Measurements from ENCODE around the gene MBD6. TPM values are rescaled to one million over a fixed set of nuclear protein-coding genes. Genes with fewer than 3 reads are reported as not detected.
"Not testable (repeated sequence)": the region's sequence is repeated elsewhere in the genome, so short reads cannot be mapped to it uniquely, and the experiment has no call there.

Gene MBD6
- total RNA-seq, 1 donor from 2014 or later = 2.6 TPM

DNA sequence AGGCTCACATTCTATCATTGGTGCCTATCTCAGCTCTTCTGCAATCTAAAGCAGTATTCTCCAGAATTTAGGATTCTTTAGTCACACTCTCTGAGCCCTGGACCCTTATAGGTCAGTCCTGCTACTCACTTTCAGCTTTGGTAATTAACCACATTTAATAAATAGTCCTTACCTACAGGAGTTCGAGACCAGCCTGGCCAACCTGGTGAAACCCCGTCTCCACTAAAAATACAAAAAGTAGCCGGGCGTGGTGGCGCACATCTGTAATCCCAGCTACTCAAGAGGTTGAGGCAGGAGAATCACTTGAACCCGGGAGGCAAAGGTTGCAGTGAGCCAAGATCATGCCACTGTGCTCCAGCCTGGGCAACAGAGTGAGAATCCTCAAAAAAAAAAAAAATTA lies 8.9 kb upstream of the MBD6 start:
- peaks cover 56 to 58% (median 57%) of the 10 kb centered on the region in 3 donors for H3K36me3 ChIP-seq (ENCODE audit: control insufficient read depth in 3 of 3, insufficient read depth in 3 of 3, low read length in 3 of 3)
- not testable (repeated sequence) for H3K9ac ChIP-seq (ENCODE audit: low read depth in 1 of 3, low read length in 3 of 3); H3K27ac ChIP-seq (ENCODE audit: low read depth, low read length); H3K4me3 ChIP-seq (ENCODE audit: low read length in 3 of 3); H3K27me3 ChIP-seq (ENCODE audit: control insufficient read depth in 3 of 3, insufficient read depth in 3 of 3, low read length in 3 of 3); H3K9me3 ChIP-seq (ENCODE audit: control insufficient read depth in 3 of 3, low read length in 3 of 3)
- H3K4me1 ChIP-seq (ENCODE audit: control insufficient read depth in 3 of 3, insufficient read depth in 3 of 3, low read length in 3 of 3) = peaks cover 13 to 19% (median 15%) of the 10 kb centered on the region in 3 donors

DNA sequence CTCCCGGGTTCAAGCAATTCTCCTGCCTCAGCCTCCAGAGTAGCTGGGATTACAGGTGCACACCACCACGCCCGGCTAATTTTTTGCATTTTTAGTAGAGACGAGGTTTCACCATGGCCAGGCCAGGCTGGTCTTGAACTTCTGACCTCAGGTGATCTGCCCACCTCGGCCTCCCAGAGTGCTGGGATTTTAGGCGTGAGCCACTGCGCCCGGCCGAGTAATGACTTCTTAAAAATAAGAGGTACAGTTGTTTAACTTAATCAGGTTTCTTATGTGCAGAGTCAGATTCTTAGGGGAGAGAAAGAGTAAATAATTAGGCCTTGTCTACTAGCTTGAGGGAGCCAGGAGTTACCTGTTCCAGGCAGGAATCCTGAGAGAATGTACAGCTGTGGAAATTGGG lies 8.4 kb upstream of the MBD6 start:
- not testable (repeated sequence) for H3K4me3 ChIP-seq (ENCODE audit: low read length in 3 of 3); H3K27ac ChIP-seq (ENCODE audit: low read depth, low read length); H3K9me3 ChIP-seq (ENCODE audit: control insufficient read depth in 3 of 3, low read length in 3 of 3); H3K9ac ChIP-seq (ENCODE audit: low read depth in 1 of 3, low read length in 3 of 3); H3K27me3 ChIP-seq (ENCODE audit: control insufficient read depth in 3 of 3, insufficient read depth in 3 of 3, low read length in 3 of 3)
- peaks cover 56 to 57% (median 56%) of the 10 kb centered on the region in 3 donors for H3K36me3 ChIP-seq (ENCODE audit: control insufficient read depth in 3 of 3, insufficient read depth in 3 of 3, low read length in 3 of 3)
- H3K4me1 ChIP-seq (ENCODE audit: control insufficient read depth in 3 of 3, insufficient read depth in 3 of 3, low read length in 3 of 3) = peaks cover 15 to 25% (median 19%) of the 10 kb centered on the region in 3 donors

DNA sequence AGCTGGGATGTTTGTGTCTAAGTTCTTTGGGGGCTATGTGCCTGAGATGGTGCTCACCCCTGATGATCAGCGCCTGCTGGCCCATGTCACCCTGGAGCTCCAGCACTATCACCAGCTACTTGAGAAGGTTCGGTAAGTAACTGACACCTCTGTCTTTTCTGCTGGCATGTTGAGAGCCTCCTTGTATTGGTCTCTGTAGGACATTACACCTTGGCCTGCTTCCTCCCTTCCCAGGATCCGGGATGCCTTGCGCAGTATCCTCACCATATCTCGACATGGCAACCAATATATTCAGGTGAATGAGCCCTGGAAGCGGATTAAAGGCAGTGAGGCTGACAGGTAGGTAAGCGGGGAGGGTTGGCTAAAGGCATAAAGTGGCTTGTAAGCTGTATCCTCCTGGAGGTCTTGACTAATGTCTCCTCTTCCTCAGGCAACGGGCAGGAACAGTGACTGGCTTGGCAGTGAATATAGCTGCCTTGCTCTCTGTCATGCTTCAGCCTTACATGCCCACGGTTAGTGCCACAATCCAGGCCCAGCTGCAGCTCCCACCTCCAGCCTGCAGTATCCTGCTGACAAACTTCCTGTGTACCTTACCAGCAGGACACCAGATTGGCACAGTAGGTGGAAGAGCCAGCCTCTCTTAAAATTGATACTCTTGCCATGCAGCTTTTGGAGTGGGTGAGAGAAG lies 7.8 kb upstream of the MBD6 start:
- Histone ChIP-seq H3K9ac (ENCODE audit: low read depth in 1 of 3, low read length in 3 of 3) (peak overlapping the region in 1 of 3 donors; percentile 63), H3K36me3 (ENCODE audit: control insufficient read depth in 3 of 3, insufficient read depth in 3 of 3, low read length in 3 of 3) (peaks cover 56 to 61% (median 57%) of the 10 kb centered on the region in 3 donors), H3K4me3 (ENCODE audit: low read length in 3 of 3) (no peak overlapping the region), H3K4me1 (ENCODE audit: control insufficient read depth in 3 of 3, insufficient read depth in 3 of 3, low read length in 3 of 3) (peaks cover 17 to 29% (median 25%) of the 10 kb centered on the region in 3 donors), H3K27me3 (ENCODE audit: control insufficient read depth in 3 of 3, insufficient read depth in 3 of 3, low read length in 3 of 3) (no peaks in the 10 kb centered on the region), H3K27ac (ENCODE audit: low read depth, low read length) (no peak overlapping the region), H3K9me3 (ENCODE audit: control insufficient read depth in 3 of 3, low read length in 3 of 3) (no peaks in the 10 kb centered on the region)

DNA sequence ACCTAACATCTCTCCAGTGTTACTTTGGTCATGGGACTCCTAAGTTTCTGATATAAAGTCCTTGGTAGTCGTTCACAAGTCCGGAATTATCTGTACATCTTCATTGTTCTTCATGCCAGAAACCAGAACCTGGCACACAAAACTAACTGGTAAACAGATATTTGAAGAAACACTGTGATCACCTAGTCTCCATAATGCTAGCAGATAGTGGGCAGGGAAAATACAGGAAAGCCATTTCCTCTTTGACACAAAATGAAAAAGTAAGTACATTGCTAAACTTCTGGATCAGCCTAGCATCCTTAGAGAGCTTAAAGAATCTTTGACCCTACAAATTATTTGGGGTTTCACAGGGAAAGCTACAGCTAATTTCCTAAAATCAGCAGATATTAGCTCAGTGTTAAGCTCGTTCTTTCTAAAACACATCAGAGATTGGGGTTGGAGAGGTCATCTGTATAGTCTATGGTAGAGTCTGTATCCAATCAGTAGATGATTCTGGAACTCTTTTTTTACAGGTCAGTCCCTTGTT lies 7.2 kb upstream of the MBD6 start:
- Histone ChIP-seq H3K9me3 (ENCODE audit: control insufficient read depth in 3 of 3, low read length in 3 of 3) (no peaks in the 10 kb centered on the region), H3K36me3 (ENCODE audit: control insufficient read depth in 3 of 3, insufficient read depth in 3 of 3, low read length in 3 of 3) (peaks cover 56 to 66% (median 57%) of the 10 kb centered on the region in 3 donors), H3K9ac (ENCODE audit: low read depth in 1 of 3, low read length in 3 of 3) (no peak overlapping the region), H3K27me3 (ENCODE audit: control insufficient read depth in 3 of 3, insufficient read depth in 3 of 3, low read length in 3 of 3) (no peaks in the 10 kb centered on the region), H3K4me3 (ENCODE audit: low read length in 3 of 3) (no peak overlapping the region), H3K4me1 (ENCODE audit: control insufficient read depth in 3 of 3, insufficient read depth in 3 of 3, low read length in 3 of 3) (peaks cover 17 to 29% (median 27%) of the 10 kb centered on the region in 3 donors), H3K27ac (ENCODE audit: low read depth, low read length) (no peak overlapping the region)

DNA sequence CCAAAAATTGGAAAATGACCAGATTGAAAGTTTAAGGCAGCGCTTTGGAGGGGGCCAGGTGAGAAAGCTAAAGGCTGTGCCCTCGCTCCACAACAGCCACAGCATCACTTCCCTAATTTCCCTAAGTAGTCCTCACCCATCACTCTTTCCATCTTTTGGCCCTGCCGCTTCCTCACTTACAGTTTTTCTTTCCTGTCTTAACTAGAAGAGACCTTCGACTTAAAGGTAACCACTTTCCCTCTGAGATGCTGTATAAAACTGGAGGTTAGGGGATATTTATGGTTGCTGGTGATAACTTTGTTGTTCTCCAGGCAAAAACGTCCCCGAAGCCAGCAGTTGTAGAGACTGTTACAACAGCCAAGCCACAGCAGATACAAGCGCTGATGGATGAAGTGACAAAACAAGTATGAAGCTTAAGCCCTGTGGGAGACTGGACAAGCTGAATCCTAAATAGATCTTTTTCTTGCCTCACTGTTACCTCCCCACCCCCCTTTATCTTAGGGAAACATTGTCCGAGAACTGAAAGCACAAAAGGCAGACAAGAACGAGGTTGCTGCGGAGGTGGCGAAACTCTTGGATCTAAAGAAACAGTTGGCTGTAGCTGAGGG lies 6.6 kb upstream of the MBD6 start:
- no peak overlapping the region for H3K9ac ChIP-seq (ENCODE audit: low read depth in 1 of 3, low read length in 3 of 3)
- H3K27me3 ChIP-seq (ENCODE audit: control insufficient read depth in 3 of 3, insufficient read depth in 3 of 3, low read length in 3 of 3) = no peaks in the 10 kb centered on the region
- no peaks in the 10 kb centered on the region for H3K9me3 ChIP-seq (ENCODE audit: control insufficient read depth in 3 of 3, low read length in 3 of 3)
- H3K27ac ChIP-seq (ENCODE audit: low read depth, low read length) = no peak overlapping the region
- peaks cover 20 to 33% (median 30%) of the 10 kb centered on the region in 3 donors for H3K4me1 ChIP-seq (ENCODE audit: control insufficient read depth in 3 of 3, insufficient read depth in 3 of 3, low read length in 3 of 3)
- peaks cover 56 to 66% (median 57%) of the 10 kb centered on the region in 3 donors for H3K36me3 ChIP-seq (ENCODE audit: control insufficient read depth in 3 of 3, insufficient read depth in 3 of 3, low read length in 3 of 3)
- H3K4me3 ChIP-seq (ENCODE audit: low read length in 3 of 3) = no peak overlapping the region

DNA sequence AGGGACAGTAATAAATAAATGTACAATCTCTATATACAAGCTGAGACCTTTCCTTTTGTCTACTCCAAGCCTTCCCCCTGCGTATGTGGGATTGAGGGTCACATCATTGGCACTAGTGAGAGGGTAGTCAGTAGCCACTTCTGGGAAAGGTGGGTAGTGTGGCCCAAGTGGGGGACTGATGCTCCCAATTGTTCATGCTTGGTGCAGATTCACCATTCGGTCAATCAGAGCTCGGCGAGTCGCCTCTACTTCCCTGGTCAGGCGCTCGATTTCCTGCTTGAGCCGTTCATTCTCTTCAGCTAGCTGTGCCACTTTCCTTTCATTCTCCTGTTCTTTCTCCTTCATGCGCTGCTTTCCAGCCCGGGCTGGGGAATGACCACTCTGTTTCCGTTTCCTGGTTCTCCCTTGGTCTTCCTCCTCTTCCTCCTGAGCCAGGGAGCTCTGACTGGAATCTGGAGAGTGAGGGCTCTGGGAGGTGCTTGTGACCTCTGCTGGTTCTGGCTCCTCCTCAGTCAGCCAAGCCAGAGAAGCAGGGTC lies 5.9 kb upstream of the MBD6 start:
- Histone ChIP-seq H3K27me3 (ENCODE audit: control insufficient read depth in 3 of 3, insufficient read depth in 3 of 3, low read length in 3 of 3) (no peaks in the 10 kb centered on the region), H3K27ac (ENCODE audit: low read depth, low read length) (peak overlapping the region; percentile 99), H3K4me1 (ENCODE audit: control insufficient read depth in 3 of 3, insufficient read depth in 3 of 3, low read length in 3 of 3) (peaks cover 27 to 38% (median 36%) of the 10 kb centered on the region in 3 donors)

DNA sequence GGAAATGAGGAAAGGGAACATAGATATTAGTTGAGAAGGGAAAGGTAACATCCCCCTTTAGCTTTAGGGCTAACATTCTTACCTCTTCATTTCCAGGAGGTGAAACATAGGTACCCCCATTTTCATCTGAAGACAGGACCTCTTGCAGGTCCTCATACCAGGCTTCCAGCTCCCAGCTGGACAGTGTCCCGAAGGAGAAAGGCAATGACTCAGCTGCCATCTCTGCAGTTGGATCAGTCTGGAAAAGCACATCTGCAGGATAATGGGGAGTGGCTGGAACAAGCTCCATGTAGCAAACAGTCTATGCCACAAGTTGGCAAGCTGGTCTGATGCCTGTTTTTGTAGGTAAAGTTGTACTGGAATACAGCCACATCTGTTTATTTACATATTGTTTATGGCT lies 5.4 kb upstream of the MBD6 start:
- Histone ChIP-seq H3K4me1 (ENCODE audit: control insufficient read depth in 3 of 3, insufficient read depth in 3 of 3, low read length in 3 of 3) (peaks cover 32 to 43% (median 41%) of the 10 kb centered on the region in 3 donors), H3K9ac (ENCODE audit: low read depth in 1 of 3, low read length in 3 of 3) (peak overlapping the region in 2 of 3 donors; percentile 35 to 51), H3K27ac (ENCODE audit: low read depth, low read length) (peak overlapping the region; percentile 99), H3K36me3 (ENCODE audit: control insufficient read depth in 3 of 3, insufficient read depth in 3 of 3, low read length in 3 of 3) (peaks cover 47 to 56% (median 48%) of the 10 kb centered on the region in 3 donors), H3K9me3 (ENCODE audit: control insufficient read depth in 3 of 3, low read length in 3 of 3) (no peaks in the 10 kb centered on the region), H3K27me3 (ENCODE audit: control insufficient read depth in 3 of 3, insufficient read depth in 3 of 3, low read length in 3 of 3) (no peaks in the 10 kb centered on the region), H3K4me3 (ENCODE audit: low read length in 3 of 3) (peak overlapping the region in 2 of 3 donors; percentile 41 to 46)

More for the DNA sequence above, 5.9 kb upstream of the MBD6 start:
- Histone ChIP-seq H3K9ac (ENCODE audit: low read depth in 1 of 3, low read length in 3 of 3) (peak overlapping the region in 1 of 3 donors; percentile 35), H3K4me3 (ENCODE audit: low read length in 3 of 3) (peak overlapping the region in 1 of 3 donors; percentile 3), H3K36me3 (ENCODE audit: control insufficient read depth in 3 of 3, insufficient read depth in 3 of 3, low read length in 3 of 3) (peaks cover 52 to 61% (median 53%) of the 10 kb centered on the region in 3 donors), H3K9me3 (ENCODE audit: control insufficient read depth in 3 of 3, low read length in 3 of 3) (no peaks in the 10 kb centered on the region)

DNA sequence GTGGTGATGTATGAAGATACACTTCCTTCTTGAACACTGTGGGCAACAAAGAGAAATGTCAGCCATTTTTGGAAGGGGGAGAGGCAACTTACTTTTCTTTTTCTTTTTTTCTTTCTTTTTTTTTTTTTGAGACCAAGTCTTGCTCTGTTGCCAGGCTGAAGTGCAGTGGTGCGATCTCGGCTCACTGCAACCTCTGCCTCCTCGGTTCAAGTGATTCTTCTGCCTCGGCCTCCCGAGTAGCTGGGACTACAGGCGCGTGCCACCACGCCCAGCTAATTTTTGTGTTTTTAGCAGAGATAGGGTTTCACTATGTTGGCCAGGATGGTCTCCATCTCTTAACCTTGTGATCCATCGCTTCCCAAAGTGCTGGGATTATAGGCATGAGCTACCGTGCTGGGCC lies 4.9 kb upstream of the MBD6 start:
- peak overlapping the region; percentile 99 for H3K27ac ChIP-seq (ENCODE audit: low read depth, low read length)
- peaks cover 42 to 53% (median 43%) of the 10 kb centered on the region in 3 donors for H3K36me3 ChIP-seq (ENCODE audit: control insufficient read depth in 3 of 3, insufficient read depth in 3 of 3, low read length in 3 of 3)
- peak overlapping the region; percentile 87 to 99 (median 99) for H3K4me3 ChIP-seq (ENCODE audit: low read length in 3 of 3)

DNA sequence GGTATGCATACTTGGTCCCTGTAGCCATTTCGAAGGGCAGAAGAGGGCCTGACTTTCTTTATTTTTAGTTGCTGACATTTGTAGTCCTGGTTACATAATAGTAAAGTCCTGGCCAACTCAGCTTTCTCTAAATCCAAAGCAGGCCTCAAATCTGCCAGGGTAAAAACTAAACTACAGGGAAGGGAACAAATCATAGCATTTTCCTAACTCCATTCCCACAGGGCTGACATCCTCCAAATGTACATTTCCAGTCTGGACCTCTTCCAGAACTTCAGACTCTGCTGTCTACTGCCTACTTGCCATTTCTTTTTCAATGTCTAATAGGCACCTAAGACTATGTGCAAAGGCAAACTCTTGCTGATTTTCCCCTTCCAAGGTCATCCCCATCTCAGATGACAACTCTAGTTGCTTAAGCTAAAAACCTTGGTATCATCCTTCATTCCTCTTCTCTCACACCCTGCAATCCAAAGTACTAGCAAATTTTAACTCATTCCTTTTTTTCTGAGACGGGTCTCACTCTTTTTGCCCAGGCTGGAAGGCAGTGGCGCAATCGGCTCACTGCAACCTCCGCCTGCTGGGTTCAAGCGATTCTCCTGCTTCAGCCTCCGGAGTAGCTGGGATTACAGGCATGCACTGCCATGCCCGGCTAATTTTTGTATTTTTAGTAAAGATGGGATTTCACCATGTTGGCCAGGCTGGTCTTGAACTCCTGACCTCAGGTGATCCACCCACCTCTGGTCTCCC lies 4.3 kb upstream of the MBD6 start:
- no peaks in the 10 kb centered on the region for H3K27me3 ChIP-seq (ENCODE audit: control insufficient read depth in 3 of 3, insufficient read depth in 3 of 3, low read length in 3 of 3)
- peaks cover 34 to 46% (median 46%) of the 10 kb centered on the region in 3 donors for H3K4me1 ChIP-seq (ENCODE audit: control insufficient read depth in 3 of 3, insufficient read depth in 3 of 3, low read length in 3 of 3)
- no peaks in the 10 kb centered on the region for H3K9me3 ChIP-seq (ENCODE audit: control insufficient read depth in 3 of 3, low read length in 3 of 3)
- H3K4me3 ChIP-seq (ENCODE audit: low read length in 3 of 3) = peak overlapping the region; percentile 87 to 99 (median 99)
- peak overlapping the region; percentile 99 for H3K27ac ChIP-seq (ENCODE audit: low read depth, low read length)
- peak overlapping the region; percentile 97 to 100 (median 100) for H3K9ac ChIP-seq (ENCODE audit: low read depth in 1 of 3, low read length in 3 of 3)
- H3K36me3 ChIP-seq (ENCODE audit: control insufficient read depth in 3 of 3, insufficient read depth in 3 of 3, low read length in 3 of 3) = peaks cover 36 to 47% (median 37%) of the 10 kb centered on the region in 3 donors

More for the DNA sequence above, 4.9 kb upstream of the MBD6 start:
- Histone ChIP-seq H3K4me1 (ENCODE audit: control insufficient read depth in 3 of 3, insufficient read depth in 3 of 3, low read length in 3 of 3) (peaks cover 33 to 44% (median 43%) of the 10 kb centered on the region in 3 donors), H3K9ac (ENCODE audit: low read depth in 1 of 3, low read length in 3 of 3) (peak overlapping the region; percentile 97 to 100 (median 100))
- not testable (repeated sequence) for H3K9me3 ChIP-seq (ENCODE audit: control insufficient read depth in 3 of 3, low read length in 3 of 3); H3K27me3 ChIP-seq (ENCODE audit: control insufficient read depth in 3 of 3, insufficient read depth in 3 of 3, low read length in 3 of 3)
